ENCODE data around the gene PNPT1. TPM values are rescaled to one million over a fixed set of nuclear protein-coding genes. Genes with fewer than 3 reads are reported as not detected.

Gene PNPT1
- total and polyA plus RNA-seq, 2 of the 13 experiments (the other 11 are each of a cell fraction or from before 2014, with no cell fraction given) = 23.4 to 61.0 TPM

- no peak for TF ChIP-seq TRIM24 (CRISPR knock-in tag; IDR thresholded peaks at IDR 0.05)
- no peak for TF ChIP-seq KLF15 (CRISPR knock-in tag; IDR thresholded peaks at IDR 0.05; ENCODE audit: borderline replicate concordance)
- TF ChIP-seq ZNF510 (CRISPR knock-in tag; IDR thresholded peaks at IDR 0.05; ENCODE audit: low read depth) = no peak
- peak; percentile 81; the same call in 1 of the 2 replicates for TF ChIP-seq ZNF441 (CRISPR knock-in tag; IDR thresholded peaks at IDR 0.05; ENCODE audit: borderline replicate concordance)
- peak; percentile 90 for TF ChIP-seq ZNF605 (CRISPR knock-in tag; IDR thresholded peaks at IDR 0.05)
- peak; percentile 91 for TF ChIP-seq ZBTB26 (CRISPR knock-in tag; IDR thresholded peaks at IDR 0.05; ENCODE audit: borderline replicate concordance)
- no peak for TF ChIP-seq RBAK (CRISPR knock-in tag; IDR thresholded peaks at IDR 0.05)
- TF ChIP-seq AKNA (CRISPR knock-in tag; IDR thresholded peaks at IDR 0.05; ENCODE audit: borderline replicate concordance) = no peak
- TF ChIP-seq ZNF569 (CRISPR knock-in tag; IDR thresholded peaks at IDR 0.05; ENCODE audit: borderline replicate concordance) = no peak
- TF ChIP-seq ZNF546 (CRISPR knock-in tag; conservative IDR thresholded peaks at IDR 0.05) = peak; percentile 92; the same call in 1 of the 2 replicates
- TF ChIP-seq HOXA5 (CRISPR knock-in tag; IDR thresholded peaks at IDR 0.05) = peak; percentile 73; the same call in 1 of the 2 replicates
- TF ChIP-seq ZNF225 (CRISPR knock-in tag; IDR thresholded peaks at IDR 0.05) = peak; percentile 84; the same call in 1 of the 2 replicates
- TF ChIP-seq NBN (conservative IDR thresholded peaks at IDR 0.05) = no peak
- no peak for TF ChIP-seq GRHL1 (CRISPR knock-in tag; conservative IDR thresholded peaks at IDR 0.05)
- 0 out of 2 replicates have a peak, but pooled peaks have one; percentile 82 for TF ChIP-seq ZNF251 (CRISPR knock-in tag; IDR thresholded peaks at IDR 0.05)
- TF ChIP-seq ZFP41 (CRISPR knock-in tag; IDR thresholded peaks at IDR 0.05; ENCODE audit: borderline replicate concordance) = no peak
- TF ChIP-seq ZNF3 (CRISPR knock-in tag; IDR thresholded peaks at IDR 0.05) = no peak
- no peak for TF ChIP-seq MBNL3 (CRISPR knock-in tag; conservative IDR thresholded peaks at IDR 0.05)
Measured at GRCh38 chr2:55693181-55694125, at the start of gene PNPT1 (continued).
